ENCODE measurements around the gene TRAPPC5.

The TRAPPC5 gene

DNA sequence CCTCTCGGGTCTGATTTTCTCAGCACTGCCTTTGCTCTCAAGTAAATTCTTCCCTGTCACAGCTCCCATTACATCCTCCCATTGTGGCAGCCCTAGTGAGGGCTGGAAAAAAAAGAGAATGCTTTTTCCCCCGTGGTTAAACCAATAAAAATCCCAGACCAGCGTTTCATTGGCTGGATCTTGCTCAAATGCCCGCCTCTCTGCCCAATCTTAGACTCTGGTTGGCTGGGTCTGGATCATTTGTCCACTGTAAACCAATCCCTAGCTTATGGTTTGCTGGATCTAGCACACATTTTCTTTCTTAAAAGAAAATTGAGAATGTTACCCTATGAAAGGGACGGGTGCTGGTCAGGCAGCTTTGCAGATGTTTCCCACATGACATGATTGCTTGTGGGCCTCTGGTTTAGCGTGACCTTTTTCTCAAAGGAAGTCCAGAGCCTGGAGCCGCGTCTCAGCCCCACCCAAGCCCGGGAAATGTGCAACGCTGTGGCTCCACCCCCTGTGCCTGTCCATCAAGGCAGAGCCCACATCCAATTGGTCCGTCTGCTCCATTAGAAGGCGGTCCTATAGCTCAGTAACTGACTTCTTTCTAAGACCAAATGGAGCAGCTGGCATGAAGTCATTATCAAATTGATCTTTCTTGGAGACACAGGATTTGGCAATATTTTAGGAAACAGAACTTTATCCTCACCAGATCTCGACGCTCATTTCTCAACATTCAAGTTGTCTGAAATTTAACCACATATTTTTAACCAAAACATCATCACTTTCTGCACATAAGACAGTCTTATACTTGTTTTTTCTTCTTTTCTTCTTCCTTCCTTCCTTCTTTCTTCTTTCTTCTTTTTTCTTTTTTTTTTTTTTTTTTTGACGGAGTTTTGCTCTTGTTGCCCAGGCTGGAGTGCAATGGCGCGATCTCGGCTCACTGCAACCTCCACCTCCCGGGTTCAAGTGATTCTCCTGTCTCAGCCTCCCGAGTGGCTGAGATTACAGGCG is 6.3 kb upstream of the TRAPPC5 start:
- FAIRE-seq (no peak), DNase-seq (ENCODE audit: low spot score) (peak; percentile 5)

DNA sequence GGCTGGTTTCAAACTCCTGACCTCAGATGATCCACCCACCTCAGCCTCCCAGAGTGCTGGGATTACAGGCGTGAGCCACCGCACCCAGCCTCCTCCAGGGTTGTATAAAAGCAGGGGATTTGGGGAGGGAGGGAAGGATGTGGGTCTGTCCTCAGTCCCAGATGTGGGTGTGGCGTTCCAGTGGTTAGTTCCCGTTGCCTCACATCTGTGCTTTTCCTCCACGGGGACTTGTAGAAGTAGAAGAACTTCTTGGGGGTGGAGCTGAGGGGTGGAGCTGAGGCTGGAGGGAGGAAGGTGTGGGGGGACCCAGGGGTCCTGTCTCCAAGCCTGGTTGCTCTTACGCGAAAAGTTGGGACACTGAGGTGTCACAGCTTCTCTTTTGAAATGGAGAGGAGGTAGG is 4.3 kb upstream of the TRAPPC5 start:
- DNase-seq (ENCODE audit: low spot score): no peak
- FAIRE-seq: no peak

DNA sequence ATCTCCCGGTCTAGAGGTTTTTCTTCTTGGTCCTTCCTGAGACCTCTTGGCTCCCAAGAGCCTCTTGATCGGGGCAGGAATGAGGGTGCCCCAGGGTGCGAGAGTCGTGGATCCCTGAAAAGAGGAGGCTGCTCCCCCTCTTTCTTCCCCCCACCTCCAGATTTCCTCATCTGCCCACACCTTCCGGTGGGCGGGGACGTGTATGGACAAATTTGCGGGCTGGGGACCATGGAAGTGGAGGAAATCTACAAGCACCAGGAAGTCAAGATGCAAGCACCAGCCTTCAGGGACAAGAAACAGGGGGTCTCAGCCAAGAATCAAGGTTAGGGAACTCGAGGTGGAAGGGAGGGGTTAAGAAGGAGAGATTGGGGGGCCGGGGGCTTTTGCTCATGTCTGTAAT is 3.8 kb upstream of the TRAPPC5 start, which contains the start of gene MCEMP1:
Gene MCEMP1 (plus strand): TSS at position 237 of the 400 bp plus-strand sequence. CDS start 31 bp downstream, at position 268.
- DNase-seq (ENCODE audit: low spot score) (no peak), FAIRE-seq (no peak)

DNA sequence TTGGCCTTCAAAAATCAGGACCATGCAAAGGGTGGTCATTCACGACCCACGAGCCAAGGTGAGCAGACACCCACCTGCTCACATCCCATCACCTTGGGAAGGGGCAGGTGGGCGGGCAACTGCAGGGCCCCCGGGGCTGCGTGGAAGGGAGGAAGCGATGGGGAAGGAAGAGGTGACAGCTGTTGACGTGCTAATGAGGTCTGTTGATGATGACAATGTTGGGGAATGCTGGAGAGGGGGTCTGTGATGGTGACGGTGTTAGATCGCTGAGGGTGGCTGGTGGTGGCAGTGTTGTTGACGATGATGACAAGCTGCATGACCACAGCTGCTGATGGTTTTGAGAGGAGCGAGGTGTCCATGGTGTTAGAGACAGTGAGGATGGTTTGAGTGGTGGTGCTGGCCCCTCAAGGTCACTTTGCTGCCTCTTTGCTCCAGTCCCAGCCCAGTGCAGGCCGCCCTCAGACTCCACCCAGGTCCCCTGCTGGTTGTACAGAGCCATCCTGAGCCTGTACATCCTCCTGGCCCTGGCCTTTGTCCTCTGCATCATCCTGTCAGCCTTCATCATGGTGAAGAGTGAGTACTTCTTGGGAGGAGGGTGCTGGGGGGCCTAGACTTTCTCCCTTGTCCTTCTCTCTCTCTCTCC is 2.8 kb upstream of the TRAPPC5 start:
- no peak for FAIRE-seq
- DNase-seq (ENCODE audit: low spot score): no peak

DNA sequence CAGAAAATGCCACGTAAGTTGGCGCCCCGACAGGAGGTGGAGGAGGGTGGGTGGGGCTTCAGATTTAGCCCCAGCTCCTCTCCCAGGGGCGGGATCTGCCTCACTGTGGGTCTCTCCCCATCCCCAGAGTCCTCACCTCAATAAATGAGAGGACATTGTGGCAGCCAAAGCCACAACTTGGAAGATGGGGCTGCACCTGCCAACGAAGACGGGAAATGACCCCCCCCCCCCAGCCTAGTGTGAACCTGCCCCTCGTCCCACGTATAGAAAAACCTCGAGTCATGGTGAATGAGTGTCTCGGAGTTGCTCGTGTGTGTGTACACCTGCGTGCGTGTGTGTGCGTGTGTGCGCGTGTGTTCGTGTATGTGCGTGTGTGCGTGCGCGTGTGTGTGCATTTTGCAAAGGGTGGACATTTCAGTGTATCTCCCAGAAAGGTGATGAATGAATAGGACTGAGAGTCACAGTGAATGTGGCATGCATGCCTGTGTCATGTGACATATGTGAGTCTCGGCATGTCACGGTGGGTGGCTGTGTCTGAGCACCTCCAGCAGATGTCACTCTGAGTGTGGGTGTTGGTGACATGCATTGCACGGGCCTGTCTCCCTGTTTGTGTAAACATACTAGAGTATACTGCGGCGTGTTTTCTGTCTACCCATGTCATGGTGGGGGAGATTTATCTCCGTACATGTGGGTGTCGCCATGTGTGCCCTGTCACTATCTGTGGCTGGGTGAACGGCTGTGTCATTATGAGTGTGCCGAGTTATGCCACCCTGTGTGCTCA is 1.5 kb upstream of the TRAPPC5 start:
- FAIRE-seq: no peak

DNA sequence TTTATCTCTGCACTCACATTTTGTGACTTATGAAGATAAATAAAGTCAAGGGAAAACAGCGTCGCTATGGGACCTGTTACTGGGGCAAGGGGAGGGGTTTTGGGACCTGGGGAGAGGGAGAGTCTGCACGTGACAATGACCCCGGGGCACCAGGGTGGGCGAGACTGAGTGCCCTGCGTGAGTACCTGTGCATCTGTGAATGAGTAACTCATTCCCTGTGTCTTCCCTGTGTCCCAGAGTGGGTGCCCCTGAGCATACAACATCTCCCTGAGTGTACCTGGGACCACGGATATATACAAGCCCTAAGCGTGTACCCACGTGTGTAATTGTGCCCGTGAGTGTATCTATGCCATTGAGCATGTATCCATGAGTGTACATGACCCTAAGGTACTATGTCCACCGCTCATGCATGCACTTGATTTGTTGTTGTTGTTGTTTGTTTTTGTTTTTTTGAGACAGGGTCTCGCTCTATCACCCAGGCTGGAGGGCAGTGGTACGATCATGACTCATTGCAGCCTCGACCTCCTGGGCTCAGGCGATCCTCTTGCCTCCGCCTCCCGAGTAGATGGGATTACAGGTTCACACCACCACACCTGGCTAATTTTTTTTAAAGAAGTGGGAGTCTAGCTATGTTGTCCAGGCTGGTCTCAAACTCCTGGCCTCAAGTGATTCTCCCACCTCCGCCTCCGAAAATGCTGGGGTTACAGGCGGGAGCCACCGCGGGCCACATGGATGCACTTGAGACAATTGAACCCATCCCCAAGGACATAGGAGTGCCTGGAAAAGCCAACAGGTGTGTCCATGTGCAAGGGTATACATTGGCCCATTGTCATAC is 645 bp upstream of the TRAPPC5 start:
- FAIRE-seq (no peak), DNase-seq (ENCODE audit: low spot score) (no peak)

More for the DNA sequence above, 1.5 kb upstream of the TRAPPC5 start:
- no peak for DNase-seq (ENCODE audit: low spot score)

DNA sequence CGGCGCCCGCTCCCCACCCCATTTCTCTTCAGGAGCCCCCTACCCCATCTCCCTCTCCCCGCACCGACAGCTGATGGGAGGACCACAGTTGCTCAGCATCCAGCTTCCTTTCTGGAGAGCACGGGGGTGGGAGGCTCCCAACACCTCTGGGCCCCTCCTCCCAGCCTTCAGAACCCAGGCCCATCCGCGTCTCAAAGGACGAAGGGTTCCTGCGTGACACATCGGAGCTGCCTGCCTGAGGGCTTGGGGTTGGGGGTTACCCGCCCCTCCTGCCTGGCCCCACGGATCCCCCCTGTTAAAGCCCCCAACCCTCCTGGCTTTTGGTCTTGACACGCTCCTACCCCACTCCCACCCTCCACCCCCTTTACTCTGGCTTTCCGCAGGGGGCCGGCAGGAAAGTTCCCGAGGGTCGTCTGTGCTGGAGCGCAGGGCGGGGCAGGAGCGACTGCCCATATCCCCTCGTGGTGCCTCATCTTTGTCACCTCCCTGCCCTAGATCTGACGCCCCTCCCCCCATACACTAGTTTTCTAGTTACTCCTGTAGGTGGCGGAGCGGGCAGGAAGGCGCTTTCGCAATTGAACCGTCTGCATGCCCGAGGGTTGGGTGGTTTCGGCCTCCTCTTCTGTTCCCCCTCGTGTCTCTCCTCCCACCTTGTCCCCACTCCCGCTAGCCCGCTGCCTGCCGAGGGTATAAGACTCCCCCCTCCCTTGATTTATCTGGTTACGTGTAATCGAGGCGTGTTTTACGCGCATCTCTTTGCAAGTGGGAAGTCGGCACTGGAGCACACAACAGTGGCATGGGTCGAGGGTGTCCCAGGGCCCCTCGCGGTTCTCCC is 924 bp downstream of the TRAPPC5 start:
- DNase-seq (ENCODE audit: low spot score): peak; percentile 9
- FAIRE-seq: no peak

DNA sequence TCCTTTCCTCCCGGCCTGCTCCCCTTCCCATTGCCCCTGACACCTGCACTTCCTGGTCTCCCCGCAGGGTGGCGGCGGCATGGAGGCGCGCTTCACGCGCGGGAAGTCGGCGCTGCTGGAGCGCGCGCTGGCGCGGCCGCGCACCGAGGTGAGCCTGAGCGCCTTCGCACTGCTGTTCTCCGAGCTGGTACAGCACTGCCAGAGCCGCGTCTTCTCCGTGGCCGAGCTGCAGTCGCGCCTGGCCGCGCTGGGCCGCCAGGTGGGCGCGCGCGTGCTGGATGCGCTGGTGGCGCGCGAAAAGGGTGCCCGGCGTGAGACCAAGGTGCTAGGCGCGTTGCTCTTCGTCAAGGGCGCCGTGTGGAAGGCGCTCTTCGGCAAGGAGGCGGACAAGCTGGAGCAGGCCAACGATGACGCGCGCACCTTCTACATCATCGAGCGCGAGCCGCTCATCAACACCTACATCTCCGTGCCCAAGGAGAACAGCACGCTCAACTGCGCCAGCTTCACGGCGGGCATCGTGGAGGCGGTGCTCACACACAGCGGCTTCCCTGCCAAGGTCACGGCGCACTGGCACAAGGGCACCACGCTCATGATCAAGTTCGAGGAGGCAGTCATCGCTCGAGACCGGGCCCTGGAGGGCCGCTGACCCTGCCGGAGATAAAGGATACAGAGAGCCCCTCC is 1.7 kb downstream of the TRAPPC5 start:
- FAIRE-seq (no peak), DNase-seq (ENCODE audit: low spot score) (no peak)

DNA sequence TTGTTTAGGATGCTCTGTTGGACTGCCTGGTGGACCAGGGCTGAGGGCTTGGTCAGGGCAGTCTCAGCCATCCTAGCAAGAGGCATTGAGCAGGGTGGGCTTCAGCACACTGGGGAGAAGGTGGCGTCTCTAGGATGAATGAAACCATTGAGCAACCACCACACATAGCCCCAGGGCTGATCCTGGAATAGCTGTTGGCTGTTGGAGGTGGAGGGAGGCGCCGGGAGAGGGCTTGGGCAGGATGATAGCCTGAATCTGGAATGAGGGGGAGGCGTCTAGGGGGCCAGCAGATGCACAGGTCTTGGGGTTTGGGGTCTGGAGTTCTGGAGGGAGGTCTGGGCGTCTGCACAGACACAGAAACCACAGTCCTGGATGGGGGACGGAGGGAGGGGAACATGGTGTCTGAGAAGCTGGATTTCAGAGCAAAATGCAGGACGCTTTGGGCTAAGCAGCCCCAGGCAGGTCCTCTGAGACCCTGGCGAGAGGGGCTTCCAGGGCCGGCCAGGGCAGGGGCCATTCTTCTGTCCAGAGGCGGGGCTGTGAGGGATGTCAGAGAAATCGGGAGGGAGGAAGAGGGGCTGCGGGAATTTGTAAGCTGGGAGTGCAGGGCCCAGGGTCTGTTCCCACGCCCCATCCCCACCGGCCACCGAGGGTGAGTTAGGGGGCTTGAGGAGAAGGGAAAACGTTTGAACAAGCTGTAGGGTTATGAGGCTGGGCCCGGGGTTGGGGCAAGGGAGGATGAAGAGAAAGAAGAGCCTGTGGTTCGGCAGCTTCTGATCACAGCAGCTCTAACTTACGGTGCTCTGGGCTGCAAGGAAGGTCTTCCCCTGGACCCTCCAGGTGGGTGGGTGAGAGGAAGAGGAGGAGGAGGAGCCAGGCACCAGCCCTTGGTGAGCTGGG is 5.2 kb downstream of the TRAPPC5 start:
- no peak for FAIRE-seq
- DNase-seq (ENCODE audit: low spot score): no peak

DNA sequence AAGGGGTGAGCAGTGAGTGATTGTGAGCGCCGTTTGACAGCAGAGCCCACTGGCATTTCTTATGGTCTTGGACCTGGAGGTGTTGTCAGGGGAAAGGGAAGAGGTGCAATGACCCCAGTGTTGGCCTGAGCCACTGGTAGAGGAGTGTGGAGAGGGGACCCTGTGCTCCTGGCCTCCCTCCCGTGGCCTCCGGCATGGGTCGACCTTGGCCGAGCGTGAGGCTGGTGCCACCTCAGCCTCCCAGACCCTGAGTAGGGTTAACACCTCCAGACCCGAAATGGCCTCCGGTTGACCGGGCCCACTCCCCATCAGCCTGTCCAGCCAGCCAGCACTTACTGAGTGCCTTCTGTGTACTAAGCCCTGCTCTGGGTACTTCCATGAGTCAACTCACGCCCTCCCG is 6.5 kb downstream of the TRAPPC5 start:
- FAIRE-seq (no peak), DNase-seq (ENCODE audit: low spot score) (no peak)

DNA sequence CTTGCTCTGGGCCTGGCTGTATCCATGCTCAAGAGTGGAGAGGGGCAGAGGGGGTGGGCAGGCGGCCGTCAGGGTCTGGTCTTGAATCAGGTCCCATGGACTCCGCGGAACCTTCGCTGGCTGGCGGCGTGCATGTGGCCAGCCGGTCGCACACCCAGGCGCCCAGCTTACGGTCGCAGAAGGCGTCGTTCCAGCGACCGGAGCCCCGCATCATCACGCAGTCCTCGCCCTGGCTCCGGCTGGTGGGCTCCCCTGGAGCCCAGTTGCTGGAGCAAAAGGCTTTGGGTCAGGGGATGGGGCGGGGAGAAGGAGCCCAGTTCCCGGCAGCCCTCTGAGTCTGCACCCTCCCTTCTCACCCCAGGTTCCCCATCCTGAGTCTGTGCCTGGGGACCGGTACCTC is 8.5 kb downstream of the TRAPPC5 start:
- no peak for FAIRE-seq

DNA sequence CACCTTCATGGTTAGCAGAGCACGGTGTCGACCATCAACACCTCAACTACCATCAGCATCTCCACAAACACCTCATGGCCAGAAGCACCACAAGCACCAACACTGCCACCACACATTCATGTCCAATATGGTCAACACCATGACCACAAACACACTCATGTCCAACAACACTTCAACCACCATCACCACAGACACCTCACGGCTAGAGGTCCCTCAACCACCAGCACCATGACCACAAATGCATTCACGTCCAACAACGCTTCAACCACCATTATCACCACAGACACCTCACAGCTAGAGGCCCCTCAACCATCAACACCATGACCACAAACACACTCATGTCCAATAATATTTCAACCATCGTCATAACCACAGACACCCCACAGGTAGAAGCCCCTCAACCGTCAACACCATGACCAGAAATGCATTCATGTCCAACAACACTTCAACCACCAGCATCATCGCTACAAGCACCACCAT is 10.2 kb downstream of the TRAPPC5 start:
- no peak for DNase-seq (ENCODE audit: low spot score)
- no peak for FAIRE-seq

More for the DNA sequence above, 8.5 kb downstream of the TRAPPC5 start:
- DNase-seq (ENCODE audit: low spot score): no peak

DNA sequence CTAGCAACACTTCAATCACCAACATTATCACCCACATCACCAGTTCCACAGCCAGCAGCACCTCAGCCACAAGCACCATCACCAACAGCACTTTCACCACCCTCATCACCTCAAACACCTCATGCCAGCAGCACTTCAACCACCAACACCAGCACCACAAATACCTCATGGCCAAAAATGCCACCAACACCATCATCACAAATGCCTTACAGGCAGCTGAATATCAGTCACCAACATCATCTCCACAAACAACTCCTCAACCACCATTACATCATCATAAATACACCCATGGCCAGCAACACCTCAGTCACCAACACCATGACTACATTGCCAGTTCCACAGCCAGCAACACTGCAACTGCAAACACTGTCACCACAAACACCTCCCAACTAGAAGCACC is 10.9 kb downstream of the TRAPPC5 start:
- no peak for FAIRE-seq
- no peak for DNase-seq (ENCODE audit: low spot score)

DNA sequence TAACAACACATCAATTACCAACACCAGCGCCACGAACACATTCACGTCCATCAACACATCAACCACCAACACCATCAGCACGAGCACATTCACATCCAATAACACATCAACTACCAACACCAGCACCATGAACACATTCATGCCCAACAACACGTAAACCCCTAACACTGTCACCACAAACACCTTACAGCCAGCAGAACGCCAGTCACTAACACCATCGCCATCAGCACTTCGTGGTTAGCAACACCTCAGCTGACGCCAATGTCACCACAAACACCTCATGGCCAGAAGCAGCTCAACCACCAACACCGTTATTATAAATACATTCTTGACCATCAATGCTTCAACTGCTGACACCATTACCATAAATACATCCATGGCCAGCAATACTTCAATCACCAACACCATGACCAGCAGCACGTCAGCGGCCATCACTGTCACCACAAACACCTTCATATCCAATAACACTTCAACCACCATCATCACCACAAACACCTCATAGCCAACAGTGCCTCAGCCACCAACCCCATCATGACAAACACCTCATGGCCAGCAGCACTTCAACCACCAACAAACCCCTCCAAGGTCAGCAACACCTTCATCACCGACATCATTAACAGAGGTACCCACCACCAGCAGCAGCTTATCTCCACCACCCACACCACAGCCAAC is 11.9 kb downstream of the TRAPPC5 start:
- FAIRE-seq (no peak), DNase-seq (ENCODE audit: low spot score) (no peak)

DNA sequence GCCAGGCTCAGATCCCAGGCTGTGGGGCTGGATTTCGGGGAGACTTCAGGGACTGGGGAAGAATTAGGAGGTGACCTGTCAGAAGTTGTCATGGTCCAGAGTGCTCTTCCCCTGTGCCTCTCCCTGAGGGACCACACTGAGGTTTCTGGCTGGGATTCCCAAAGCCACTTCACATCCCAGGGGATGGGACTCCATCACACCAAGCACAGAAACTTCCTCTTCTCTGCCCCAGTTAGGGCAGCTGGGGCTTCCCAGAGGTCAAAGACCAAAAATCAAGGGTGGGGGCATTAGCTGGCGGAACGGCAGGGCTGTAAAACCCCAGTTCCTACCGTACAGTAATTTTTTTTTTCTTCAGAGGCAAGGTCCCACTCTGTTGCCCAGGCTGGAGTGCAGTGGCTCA is 13.9 kb downstream of the TRAPPC5 start:
- DNase-seq (ENCODE audit: low spot score): no peak
- FAIRE-seq: no peak

DNA sequence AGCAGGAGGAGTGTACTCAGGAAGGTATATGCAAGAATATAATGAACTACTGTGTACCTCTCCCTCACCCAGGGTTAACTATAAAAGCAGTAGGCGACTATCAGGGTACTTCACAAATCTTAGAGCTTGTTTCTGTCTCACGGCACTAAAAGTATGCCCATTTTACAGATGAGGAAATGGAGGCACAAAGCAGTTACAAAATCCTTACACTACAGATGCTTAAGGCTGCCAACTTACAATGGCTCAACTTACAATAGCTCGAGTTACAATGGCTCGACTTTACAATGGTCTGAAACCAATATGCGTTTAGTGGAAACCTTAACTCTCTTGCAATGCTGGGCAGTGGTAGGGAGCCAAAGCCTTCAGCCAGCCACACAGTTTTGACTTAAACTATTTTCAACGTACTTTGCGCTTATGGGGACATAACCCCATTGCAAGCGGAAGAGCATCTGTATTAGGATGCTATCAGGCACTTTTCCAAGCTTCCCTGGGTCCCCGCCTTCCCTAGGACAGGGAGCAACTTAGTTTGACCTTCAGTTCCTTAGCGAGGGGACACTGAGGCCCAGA is 17.2 kb downstream of the TRAPPC5 start:
- no peak for DNase-seq (ENCODE audit: low spot score)
- no peak for FAIRE-seq

DNA sequence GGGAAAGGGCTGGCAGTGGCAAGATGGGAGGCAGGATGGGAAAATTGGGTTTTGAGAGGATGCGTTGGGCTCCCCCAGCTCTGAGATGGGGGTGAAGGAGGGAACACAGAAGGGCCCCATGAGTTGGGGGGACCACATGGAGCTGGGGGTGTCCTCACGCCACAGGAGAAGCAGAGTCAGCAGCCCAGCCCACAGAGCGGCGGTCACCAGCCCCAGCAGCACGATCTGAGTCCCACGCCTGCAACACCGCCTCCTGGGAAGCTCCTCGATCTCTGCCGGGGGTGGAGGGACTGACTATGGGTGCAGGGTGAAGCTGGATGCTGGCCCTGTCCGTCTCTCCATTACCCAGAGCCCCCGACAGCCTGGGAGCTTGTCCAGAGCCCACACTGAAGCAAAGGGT is 17.9 kb downstream of the TRAPPC5 start:
- FAIRE-seq: no peak
- no peak for DNase-seq (ENCODE audit: low spot score)
